HG02938 (cell line): ENCODE data around the gene CNGA3.

Experiments
- ATAC-seq: cut with Tn5 transposase; IDR thresholded peaks from one replicate; pipeline ENCODE4 v1.9.1; 2021; ENCODE audit warnings: mild to moderate bottlenecking, moderate library complexity; ENCODE audit not compliant: unreplicated experiment

CNGA3 gene

DNA sequence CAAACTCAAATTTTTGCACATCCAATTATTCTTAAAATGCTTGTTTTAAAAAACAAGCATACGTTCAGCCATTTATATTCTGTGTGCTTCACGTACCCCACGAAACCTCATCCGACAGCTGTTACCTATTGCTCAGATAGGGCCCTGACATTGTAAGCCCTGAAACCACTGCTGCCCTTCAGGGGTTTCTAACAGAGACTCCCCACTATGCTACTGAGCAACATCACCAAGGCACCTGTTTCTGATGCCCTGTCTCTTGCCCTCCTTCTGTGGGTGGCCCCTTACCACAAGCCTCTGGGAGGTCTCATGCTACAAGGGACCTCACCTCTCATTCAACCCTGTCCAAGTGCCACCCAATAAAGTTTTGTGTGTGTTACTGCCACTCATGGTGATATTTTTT, 18.5 kb upstream of the CNGA3 start:
- no peak for ATAC-seq

DNA sequence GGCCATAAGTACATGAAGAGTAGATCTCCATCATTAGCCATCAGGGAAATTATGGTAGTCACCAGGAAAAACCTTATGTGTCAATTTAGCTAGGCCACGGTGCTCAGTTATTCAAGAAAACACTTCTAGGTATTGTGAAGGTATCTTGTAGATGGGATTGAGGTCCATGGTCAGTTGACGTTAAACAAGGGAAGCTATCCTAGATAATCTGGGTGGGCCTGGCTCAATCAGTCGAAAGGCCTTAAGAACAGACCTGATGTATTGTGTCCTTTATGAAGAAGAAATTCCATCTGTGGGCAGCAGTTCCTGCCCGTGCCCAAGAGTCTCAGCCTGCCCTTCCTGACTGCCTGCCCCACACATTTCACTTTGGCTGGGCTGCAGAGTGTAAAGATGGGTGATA, 16.7 kb upstream of the CNGA3 start:
- ATAC-seq, result no peak

DNA sequence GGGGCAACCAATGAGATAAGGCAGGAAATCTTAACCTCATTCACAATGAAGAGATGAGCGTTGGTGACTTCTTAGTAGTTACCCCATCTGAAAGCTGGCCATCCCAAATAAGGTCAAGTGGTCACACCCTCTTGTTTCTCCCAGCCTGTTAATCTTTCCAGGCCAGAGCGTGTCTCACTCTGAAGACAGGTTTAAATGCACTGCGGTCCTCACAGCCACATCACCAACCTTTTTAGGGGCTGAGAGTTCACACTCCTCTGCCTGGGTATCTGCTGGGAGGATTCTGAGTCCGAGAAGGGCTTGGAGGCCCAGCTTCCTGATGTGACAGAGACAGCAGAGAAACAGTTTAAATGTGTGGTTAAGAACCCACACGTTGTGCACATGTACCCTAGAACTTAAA, 13.3 kb upstream of the CNGA3 start:
- ATAC-seq, result no peak

DNA sequence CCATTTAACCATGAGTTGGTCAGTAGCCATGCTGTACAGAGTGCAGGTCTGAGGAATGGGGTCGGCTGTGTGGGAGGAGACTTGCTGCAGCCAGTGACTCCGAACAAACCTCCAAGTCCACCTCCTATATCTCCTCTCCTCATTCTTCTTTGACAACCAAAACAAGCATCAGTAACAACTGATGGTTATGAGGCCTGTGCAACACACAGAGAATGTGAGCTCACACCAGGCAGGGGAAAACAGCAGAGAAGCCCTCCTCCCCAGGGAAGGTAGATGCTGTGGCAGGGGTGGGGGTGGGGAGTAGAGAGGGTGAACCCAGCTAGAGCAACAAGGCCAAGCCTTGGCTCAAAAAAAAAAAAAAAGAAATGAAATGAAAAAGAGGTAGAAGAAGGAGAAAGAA, 12.3 kb upstream of the CNGA3 start:
- no peak for ATAC-seq

DNA sequence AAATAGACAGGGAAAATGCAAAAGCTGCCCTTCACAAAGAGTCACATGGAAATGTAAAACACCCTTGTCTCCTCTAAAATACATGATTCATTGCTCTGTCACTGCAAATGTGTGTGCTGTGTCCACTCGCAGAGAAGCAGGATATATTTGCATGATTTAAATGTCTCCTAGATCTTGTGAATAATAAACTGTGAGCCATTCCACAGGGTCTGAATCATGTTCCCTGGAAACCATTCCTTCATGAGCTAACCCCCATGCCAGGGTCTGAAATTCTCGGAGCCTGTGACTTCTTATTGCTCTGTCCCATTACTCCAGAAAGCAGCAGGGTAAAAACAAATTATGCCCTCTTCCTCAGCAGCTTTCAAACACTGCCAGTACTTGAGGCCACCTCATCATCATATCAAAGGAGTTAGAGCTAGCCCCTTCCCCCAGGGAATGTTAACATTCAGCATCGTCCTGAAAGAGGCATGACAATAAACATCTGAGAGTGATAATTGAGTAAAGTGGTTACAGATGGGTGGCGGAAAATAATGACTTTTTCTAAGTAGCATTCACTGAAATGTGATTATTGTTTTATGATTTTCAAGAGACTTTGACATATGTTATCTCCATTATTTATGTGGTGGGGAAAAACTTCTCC, 11.7 kb upstream of the CNGA3 start:
- no peak for ATAC-seq

DNA sequence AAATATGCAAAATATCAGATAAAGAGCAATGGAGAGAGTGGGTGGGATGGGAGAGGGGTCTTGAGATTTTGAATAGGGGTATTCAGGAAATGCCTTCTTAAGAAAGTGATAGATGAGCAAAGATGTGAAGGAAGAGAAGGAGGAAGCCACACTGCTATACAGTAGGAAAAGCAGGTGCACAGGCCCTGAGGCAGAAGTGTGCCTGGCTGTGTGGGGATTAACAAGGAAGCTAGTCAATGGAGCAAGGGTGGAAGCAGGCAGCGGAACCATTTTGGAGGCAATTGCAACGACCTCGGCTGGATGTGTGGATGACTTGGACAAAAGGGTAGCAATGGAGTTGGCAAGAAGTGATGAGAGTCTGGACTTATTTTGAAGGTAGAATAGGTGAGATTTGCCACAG, 11.0 kb upstream of the CNGA3 start:
- ATAC-seq, result no peak

DNA sequence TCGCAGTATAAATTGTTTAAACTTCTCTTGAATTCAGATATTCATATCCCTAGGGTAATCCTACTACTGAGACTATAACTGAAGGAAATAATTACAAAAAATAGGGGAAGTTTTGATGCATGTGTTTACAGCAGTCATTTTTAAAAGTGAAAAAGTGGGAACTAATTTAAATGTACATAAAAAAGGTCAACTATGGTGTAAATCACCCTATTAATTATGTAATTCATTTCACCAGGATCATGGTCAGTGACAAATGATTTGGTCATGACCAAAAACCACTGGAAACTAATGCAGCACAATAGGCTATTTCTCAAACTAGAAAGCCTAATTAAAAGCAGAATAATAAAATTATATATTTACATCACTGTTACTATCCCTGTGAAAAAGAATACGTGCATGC, 5.0 kb upstream of the CNGA3 start:
- no peak for ATAC-seq

DNA sequence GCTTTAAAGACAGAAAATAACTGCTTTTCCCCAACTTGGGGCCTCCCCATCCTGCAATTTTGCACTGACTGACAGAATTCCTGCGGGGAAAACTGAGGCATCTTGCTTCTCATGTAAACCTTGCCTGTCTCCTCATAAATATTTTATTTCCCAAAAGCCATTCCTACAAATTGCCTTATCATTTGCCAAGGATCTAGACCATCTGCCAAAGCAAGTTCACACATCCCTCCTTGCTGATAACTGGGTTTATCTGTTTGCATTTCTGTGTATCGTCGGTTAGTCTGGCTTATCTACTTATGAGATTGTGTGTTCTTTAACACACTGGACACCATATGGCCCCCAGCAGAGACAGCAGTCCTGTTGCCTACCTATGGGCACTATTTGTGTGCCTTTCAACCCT, 3.0 kb upstream of the CNGA3 start:
- no peak for ATAC-seq

DNA sequence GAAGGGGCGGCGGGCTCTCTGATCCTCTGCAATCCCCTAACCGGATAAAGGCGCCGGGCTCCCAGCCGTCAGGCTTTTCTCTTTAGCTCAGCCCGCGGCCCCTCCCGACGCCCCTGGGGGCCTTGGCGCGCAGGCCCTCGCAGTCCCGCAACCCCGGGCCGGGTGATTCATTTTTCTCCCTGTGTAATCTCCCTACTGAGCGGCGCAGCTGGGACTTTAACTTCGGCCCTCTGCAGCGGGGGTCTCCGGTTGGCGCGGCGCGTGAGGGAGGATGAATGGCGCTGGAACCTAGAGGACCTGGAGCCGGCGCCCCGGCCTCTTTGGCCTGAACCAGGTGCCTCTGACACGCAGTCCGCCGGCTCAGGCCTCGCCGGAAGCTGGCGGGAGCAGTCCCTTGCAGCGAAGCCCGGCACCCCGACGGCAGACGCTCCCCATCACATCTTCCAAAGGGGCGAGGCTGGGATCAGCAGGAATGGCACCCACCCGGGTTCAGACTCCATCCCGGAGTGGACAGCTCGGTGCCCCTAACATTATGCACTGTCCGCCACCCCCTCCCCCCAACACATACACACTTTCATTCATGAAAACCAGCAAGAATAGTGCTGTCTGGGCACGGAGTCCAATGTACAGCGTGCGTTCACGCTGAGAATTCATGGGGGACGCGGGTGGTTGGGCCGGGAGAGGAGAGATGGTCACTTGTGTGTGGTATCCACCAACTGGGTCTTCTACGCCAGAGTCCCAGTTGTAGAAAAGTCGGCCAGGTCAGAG, 1.2 kb downstream of the CNGA3 start:
- no peak for ATAC-seq

DNA sequence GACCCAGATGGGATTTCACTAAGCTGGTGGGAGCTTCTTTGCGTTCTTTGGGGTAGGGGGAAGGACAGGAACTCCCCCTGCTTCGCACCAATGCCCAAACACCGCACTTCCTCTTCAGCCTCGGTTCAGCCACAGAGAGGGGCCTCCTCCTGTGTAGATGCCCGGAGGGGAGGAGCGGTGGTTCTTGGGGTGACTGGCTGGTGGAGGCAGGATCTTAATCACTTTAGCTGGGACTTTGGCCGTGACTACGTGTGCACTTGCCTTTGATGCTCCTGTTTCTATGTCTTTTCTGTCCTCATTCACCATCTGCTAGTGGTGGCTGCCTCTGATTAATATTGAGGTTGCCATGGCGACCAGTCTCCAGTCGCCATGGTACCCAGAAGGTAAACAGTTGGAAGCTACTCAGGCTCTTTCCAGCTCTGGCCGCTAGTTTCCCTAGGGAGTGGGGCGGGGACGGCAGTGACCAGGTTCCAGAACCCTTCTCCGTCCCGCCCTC, 1.9 kb downstream of the CNGA3 start:
- ATAC-seq, result no peak

DNA sequence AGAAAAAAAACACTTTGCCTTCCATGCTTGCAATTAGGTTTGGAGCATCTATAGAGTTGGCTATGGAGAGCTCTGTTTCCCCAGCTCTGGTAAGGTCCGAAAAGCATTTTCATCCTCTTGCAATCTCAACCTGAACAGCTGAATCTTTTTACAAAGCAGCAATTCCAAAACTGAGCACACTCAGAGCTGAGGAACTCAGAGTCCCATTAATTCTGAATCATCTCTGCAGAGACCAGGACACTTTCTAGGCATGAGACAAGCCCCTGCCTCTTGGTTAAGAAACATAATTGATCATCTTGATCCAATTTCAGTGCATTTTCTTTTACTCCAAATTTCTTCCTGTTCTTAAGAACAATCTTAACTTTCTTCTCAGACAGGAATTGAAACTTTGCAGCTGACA, 4.2 kb downstream of the CNGA3 start:
- no peak for ATAC-seq

DNA sequence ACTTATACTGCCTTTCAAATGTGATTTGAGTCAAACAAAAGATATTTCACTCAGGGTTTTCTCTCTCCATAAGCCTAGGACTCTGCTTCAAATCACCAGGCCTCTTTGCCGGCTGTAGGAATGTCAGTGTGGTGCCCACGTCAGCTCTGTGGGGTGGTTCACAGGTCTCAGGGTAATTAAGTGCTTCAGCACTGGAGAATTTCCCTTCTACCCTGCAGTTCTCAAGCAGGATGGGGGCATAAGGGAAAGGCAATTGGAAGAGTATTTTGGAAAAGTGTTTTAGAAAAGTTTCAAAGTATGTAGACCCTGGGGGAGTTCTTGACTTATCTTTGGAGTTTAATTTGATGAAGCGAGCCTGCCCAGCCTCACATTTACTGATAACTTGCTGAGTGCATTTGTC, 9.6 kb downstream of the CNGA3 start:
- ATAC-seq, result no peak

DNA sequence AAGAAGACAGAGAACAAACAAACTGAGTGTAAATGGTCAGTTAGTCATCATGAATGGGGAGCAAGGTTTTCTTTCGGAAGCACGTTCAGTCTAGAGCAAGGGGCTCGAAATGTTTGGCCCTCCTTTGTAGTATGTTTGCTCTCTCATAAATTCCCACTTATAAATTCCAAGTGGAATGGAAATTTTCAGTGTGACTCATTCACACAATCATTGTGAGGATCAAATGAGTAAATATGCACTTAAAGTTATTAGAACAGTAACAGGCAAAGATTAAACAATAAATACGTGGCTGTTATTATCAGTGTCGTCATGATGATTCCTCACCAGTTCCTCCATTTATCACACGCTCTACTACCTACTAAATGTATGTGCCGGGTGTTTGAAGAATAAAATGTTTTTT, 10.5 kb downstream of the CNGA3 start:
- no peak for ATAC-seq

DNA sequence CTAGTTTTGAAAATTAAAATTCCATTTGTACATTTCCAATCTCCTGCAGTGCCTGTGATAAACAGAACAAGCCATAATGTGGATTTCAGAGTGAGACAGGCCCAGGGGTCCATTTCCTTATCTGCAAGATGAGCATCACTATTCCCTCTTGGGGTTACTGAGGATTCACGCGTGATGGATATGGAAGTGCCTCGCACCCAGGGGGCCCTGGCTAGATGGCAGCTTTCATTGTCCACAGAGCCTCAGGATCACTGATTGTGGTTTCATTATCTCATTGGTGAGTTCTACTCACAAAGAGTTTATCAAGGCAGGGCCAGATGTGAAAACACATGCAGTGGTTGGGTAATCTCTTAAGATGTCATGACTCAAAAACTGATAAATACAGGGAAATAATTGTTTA, 11.6 kb downstream of the CNGA3 start:
- ATAC-seq, result no peak

DNA sequence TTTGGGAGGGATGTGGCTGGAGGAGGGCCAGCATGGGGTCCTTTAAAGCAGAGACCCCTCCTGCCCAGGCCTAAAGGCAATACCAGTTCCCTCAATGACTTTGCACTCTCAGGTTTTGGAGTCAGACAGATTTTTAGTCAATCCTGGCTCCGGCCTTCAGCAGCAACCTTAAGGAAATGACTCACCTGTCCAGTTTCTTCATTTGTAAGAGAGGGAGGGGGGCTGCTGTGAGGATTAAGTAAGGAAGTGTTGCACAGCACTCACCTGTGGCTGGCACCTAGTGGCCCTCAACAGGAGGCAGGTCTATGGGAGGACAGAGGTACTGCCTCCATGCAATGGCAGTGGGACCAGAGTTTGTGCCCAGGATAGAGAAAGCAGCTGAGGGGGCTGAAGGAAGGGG, 13.7 kb downstream of the CNGA3 start:
- no peak for ATAC-seq

DNA sequence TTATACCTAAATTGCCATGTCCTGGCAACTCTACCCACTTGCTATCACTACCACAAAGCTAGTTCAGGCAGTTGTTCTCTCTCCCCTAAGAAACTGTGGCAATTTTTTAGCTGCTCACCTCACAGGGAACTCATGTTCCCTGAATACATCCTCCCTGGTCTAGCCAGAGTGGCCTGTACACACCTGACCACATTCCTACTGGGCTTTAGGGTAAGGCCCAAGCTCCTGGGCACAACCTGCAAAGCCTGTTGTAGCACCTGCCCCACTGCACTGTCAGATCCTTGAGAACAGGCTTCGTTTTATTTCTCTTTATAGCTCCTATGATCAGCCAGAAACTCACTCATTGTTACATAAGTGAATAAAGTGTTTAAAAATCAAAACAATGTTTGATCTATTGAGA, 21.5 kb downstream of the CNGA3 start:
- ATAC-seq, result no peak

DNA sequence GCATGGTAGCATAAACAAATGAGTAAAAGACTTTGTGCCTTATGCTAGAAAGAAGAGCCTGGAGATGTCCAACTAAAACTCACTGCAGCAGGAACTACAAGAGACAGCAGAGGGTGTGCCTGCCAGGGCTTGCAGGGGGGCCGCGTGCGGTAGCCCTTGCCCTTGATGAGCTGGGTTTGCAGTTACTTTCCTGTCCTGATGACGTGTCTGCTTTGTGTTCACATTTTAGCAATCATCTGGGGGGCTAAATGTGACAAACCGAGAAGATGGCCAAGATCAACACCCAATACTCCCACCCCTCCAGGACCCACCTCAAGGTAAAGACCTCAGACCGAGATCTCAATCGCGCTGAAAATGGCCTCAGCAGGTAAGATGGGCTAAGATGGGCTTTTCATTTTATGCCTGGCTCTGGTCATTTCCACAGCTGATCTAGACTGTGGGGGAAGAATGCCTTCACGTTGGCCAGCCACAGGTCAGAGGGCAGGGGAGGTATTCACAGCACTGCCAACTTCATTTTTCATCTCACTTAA, 23.5 kb downstream of the CNGA3 start:
- no peak for ATAC-seq

DNA sequence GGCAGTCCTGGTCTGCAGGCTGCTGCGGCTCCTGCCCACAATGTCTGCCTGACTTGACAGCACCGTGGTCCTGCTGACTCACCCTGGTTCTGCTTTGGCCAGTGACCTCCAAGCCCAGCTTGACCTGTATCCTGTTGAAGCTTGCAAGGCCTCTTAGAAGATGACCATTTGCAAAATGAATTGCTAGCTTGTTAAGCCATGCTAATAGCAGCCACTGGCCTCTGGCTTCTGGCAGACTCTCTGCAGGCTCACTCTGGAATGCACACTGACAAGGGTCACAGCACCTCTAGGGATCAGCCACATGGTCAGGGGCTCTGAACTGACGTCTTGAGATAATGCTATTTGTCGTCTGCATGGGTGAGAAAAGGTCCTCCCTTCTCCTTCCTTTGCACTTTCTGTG, 25.9 kb downstream of the CNGA3 start:
- ATAC-seq, result no peak

DNA sequence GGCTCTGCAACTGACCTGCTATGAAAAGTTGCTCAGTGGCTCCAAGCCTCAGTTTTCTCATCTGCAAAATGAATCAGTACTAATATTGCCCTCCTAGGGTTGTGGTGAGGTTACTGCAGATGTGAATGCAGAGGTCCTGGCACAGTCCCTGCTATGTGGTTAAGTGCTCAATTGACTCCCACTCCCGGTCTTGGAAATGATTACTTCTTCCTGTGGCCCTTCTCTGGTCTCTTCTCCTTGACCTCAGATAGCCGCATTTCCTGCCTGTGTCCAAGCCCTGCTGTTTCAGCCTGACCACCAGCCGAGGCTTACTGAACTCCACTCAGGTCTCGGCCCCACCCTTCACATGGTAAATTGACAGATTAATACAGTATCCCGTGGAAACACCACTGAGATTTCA, 26.3 kb downstream of the CNGA3 start:
- no peak for ATAC-seq

DNA sequence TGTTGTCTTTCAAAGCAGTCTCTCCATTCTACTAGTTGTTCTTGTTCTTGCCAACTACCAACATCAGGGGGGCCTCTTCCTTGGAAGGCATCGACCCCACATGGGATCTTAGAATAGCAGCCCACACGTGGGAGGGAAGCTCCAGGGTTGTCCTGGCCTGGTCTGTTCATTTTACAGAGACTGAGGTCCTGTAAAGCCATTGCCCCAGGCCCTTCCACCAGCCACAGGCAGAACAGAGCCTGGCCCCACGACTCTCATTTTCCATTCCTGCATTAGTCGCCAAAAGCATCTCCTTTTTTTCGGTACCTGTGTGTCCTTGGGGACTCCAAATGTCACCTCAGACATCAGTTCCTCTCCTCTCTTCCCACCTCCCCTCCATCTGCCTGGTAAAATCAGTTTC, 28.0 kb downstream of the CNGA3 start:
- no peak for ATAC-seq

DNA sequence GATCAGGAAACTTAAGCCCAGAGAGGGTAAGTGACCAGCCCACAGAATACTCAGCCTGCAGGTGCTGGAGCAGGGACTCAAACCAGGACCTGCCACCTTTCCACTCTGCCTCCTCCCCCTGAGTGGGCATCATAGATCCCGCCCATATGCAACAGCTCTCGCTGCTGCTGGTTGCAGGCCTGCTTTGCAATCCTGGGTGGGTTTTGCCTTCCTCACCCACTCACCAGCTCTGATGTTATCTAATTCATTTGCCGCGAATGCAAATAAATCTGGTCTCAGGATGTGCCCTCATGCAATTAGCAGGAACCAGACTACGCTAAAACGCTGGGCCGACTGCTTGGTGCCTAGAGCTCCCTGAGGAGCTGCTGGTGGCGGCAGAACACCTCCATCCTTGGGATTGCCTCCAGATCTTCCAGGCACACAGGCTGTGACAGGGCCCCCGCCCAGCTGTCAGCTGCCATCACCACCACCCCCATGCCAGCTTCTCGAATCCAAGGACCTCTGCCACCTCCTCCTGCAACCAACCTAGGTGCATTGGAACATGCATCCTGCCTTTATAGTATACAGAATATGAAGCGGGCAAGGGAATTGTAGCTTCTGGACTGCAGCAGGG, 28.8 kb downstream of the CNGA3 start:
- ATAC-seq, result no peak

DNA sequence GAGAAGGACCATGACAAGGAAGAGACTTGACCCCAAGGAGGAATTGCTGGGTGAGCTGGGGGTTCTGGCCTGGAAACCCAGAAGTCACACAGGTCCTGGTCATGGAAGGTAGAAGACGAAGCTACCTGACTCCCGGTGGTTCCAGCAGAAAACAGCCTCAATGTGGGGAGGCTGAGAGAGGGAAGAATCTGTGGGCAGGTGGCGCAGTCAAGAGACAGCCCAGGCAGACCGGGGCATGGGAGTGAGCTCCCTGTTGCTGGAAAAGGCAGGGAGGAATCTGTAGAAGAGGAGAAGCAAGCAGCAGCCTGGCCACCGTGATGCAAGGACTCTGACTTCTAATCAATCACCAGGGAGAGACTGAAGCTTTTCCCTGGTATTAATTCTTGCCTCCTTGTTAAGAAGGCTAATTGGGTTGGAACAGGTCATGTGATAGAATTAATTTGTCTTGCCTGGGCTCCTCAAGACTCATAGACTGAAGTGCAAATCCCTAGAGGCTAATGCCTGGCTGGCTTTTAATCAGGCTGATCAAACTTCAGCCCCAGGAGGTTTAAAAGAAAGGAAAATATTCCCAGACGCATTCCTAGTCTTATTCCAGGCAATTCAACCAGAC, 30.1 kb downstream of the CNGA3 start:
- no peak for ATAC-seq
